Fibroblast of the aortic adventitia (primary cell): ENCODE results near the gene ZNF232. TPM values are rescaled to one million over a fixed set of nuclear protein-coding genes. Genes with fewer than 3 reads are reported as not detected.
A peak's percentile ranks its signal among the peaks of the same experiment; 100 is the strongest.
"Not testable (repeated sequence)": the region's sequence is repeated elsewhere in the genome, so short reads cannot be mapped to it uniquely, and the experiment has no call there.

ENCODE experiments used
- DNase-seq: peaks from one replicate; pipeline ENCODE4 v3.0.0-alpha.2; 2010; ENCODE audit warnings: low read depth
- H3K4me3 ChIP-seq: 2 replicates; pipeline ENCODE4 v1.5.1; 2011; ENCODE audit warnings: low read depth, mild to moderate bottlenecking, control low read depth, low read length, moderate library complexity
- total RNA-seq: library from RNA; depleted of rRNA; stranded (reverse); fragments of >200 nt; gene quantifications from 2 replicates; pipeline ENCODE4 v1.2.3, GENCODE V29; 2012; ENCODE audit warnings: low replicate concordance
- TF ChIP-seq, protein P1 (sequence below): IDR thresholded peaks from 2 replicates; pipeline ENCODE4 v1.5.1; 2011; ENCODE audit warnings: mild to moderate bottlenecking, low read length, control low read depth, inconsistent platforms; ENCODE audit not compliant: insufficient read depth

Gene ZNF232
- 4.5 and 6.4 TPM in 2 replicates for total RNA-seq

DNA sequence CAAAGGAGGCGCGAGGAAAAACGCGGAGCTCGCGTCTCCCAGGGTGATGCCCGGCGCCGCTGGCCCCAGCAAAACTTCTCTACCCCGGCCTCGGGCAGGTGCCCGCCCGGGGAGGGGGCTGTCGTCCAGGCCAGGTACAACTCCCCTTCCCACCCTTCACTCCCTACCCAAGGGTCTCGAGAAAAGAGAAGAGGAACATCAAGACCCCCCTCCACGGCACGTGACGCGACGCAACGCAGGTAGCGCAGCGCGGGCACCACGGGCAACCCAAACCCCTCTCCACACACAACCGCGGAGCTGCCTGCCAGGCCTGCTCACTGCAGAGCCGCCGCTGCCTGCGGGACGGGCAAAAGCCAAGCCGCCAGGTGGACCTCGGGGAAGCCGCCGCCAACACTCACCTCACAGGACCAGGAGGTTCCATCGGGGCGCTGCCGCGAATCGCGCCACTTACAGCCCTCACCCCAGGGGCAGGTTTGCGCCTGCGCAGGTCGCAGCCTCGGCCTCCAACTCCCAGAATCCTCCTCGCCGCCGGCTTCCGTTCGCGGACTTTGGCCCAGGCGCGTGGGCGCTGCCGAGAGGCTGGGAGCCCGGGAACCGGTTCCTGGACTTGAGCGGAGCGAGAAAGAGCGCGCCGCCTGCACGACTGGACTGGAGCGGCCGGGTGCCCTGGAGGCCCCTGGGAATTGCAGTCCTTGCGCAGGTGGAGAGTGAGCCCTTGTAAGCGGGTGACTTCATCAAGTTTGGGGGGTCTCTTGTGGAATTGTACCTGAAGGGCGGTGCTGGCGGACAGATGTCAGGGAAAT, at the start of gene ZNF232:
Gene ZNF232 (minus strand): TSS at position 477 of the 803 bp plus-strand sequence. CDS start 56 bp downstream, at position 421.
- H3K4me3 ChIP-seq = peak within 1 kb of the TSS; percentile 96
- TF ChIP-seq, protein P1, sequence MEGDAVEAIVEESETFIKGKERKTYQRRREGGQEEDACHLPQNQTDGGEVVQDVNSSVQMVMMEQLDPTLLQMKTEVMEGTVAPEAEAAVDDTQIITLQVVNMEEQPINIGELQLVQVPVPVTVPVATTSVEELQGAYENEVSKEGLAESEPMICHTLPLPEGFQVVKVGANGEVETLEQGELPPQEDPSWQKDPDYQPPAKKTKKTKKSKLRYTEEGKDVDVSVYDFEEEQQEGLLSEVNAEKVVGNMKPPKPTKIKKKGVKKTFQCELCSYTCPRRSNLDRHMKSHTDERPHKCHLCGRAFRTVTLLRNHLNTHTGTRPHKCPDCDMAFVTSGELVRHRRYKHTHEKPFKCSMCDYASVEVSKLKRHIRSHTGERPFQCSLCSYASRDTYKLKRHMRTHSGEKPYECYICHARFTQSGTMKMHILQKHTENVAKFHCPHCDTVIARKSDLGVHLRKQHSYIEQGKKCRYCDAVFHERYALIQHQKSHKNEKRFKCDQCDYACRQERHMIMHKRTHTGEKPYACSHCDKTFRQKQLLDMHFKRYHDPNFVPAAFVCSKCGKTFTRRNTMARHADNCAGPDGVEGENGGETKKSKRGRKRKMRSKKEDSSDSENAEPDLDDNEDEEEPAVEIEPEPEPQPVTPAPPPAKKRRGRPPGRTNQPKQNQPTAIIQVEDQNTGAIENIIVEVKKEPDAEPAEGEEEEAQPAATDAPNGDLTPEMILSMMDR = no peak
- DNase-seq = peak; percentile 89

DNA sequence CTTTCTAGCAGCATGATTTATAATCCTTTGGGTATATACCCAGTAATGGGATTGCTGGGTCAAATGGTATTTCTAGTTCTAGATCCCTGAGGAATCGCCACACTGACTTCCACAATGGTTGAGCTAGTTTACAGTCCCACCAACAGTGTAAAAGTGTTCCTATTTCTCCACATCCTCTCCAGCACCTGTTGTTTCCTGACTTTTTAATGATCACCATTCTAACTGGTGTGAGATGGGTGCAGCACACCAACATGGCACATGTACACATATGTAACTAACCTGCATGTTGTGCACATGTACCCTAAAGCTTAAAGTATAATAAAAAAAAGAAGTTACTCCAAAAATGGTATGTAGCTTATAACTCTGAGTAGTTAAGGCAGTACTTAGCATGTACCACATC, 49.0 kb upstream of the ZNF232 start:
- DNase-seq, H3K4me3 ChIP-seq: not testable (repeated sequence)

DNA sequence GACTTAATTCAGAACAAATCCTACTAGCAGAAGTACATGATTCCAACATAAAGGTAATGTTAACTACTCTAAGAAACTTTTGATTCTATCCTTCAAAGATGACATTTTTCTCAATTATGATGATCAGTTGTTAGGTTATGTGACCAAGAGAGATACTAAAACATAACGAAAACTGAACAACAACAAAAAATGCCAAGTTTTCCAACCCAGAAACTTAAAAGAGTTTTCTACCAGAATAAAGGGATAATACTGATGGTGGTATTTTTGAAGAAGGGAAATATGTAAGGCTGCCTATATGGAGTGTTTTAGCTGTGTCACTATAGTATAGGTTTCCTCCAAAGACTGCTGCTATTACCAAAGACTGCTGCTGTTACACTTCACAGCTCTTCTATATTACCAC, 34.4 kb upstream of the ZNF232 start:
- not testable (repeated sequence) for H3K4me3 ChIP-seq, DNase-seq

DNA sequence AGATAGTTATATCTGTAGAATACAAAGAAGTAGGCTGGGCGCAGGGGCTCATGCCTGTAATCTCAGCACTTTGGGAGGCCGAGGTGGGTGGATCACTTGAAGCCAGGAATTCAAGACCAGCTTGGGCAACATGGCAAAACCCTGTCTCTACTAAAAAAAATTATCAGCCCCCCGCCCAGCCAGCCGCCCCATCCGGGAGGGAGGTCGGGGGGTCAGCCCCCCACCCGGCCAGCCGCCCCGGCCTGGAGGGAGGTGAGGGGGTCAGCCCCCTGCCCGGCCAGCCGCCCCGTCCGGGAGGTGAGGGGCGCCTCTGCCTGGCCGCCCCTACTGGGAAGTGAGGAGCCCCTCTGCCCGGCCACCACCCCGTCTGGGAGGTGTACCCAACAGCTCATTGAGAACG, 31.2 kb upstream of the ZNF232 start:
- DNase-seq, H3K4me3 ChIP-seq: not testable (repeated sequence)

DNA sequence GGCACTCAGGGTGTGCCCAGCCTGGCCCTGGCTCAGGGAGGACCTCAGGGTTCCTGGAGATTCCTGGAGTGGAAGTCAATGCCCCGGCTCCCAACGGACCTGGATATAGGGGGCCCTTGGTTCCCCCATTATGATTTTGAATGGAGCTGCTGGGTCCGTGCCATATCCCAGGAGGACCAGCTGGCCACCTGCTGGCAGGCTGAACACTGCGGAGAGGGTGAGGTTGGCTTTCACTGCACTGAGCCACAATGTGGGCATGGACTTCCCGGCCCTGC, 27.7 kb upstream of the ZNF232 start:
- no peak for DNase-seq
- H3K4me3 ChIP-seq = no peak overlapping the region
- TF ChIP-seq, protein P1 = no peak

DNA sequence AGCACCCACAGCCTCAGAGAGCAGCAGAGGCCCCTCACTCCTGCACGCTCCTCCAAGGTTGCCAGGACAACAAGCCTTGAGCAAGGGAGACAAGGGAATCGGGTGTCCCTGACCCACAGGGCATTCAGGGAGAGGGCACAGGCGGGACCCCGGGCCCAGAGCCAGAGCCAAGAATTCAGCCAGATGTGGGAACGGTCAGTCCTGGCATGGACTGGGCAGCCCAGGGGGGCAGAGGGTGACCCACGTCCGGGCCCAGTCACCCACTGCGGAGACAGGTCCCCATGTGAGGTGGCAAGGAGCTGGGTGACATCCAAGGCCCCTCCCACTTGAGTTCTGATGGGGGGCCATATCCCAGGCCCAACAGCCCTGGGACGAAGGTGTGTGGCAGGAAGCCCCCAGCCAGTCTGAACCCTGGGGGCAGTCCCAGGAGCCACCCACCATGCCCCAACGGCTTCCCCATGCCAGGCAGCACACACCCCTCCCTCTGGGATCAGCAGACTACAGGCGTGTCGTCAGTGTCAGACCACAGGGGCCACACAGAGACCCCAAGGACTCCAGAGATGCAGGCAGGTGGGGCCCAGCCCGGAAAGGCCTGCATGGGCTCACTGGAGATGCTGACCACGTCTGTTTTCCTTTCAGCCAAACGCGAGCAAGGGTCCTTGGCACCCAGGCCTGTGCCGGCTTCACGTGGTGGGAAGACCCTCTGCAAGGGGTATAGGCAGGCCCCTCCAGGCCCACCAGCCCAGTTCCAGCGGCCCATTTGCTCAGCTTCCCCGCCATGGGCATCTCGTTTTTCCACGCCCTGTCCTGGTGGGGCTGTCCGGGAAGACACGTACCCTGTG, 27.2 kb upstream of the ZNF232 start:
- no peak overlapping the region for H3K4me3 ChIP-seq
- TF ChIP-seq, protein P1 = no peak
- DNase-seq = no peak

DNA sequence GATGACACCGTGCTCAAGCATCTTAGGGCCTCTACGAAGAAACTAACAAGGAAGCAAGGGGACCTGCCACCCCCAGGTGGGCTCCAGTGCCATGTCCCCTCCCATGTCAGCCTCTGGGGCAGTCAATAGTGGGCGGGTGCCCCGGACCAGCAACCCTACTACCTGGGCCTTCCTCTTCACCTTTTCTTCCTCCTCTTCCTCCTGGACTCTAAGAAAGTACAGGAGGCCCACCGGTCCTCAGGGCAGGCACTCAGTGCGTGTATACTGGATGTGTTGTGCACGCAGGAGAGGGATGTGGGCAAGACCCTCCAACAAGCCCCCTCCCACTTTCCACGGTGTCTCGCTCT, 26.5 kb upstream of the ZNF232 start:
- H3K4me3 ChIP-seq, DNase-seq: not testable (repeated sequence)

DNA sequence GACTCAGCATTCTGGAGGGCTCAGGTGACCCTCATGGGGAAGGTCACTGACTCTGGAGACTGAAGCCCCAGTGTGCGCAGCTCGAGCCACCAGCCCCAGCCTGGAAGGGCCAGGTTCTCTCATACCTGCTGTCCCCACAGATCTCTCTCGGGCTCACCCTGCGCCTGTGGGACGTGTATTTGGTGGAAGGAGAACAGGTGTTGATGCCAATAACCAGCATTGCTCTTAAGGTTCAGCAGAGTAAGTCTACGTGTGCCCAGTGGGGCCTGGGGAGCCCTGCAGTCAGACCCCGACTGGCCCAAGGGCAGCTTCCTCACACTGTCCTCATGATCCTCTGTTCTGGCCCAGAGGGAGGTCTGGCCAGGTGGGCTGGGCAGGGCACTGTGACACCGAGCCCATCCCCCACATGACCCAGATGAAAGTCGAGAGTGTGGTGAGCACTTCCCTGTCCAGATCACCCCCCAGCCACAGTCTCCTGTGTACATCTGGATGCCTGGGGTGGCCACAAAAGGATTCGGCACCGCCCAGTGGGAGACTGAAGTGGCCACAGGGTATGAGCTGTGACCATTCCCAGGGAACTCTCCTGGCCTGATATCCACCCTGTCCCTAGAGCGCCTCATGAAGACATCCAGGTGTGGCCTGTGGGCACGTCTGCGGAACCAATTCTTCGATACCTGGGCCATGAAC, 26.0 kb upstream of the ZNF232 start:
- not testable (repeated sequence) for H3K4me3 ChIP-seq, DNase-seq

DNA sequence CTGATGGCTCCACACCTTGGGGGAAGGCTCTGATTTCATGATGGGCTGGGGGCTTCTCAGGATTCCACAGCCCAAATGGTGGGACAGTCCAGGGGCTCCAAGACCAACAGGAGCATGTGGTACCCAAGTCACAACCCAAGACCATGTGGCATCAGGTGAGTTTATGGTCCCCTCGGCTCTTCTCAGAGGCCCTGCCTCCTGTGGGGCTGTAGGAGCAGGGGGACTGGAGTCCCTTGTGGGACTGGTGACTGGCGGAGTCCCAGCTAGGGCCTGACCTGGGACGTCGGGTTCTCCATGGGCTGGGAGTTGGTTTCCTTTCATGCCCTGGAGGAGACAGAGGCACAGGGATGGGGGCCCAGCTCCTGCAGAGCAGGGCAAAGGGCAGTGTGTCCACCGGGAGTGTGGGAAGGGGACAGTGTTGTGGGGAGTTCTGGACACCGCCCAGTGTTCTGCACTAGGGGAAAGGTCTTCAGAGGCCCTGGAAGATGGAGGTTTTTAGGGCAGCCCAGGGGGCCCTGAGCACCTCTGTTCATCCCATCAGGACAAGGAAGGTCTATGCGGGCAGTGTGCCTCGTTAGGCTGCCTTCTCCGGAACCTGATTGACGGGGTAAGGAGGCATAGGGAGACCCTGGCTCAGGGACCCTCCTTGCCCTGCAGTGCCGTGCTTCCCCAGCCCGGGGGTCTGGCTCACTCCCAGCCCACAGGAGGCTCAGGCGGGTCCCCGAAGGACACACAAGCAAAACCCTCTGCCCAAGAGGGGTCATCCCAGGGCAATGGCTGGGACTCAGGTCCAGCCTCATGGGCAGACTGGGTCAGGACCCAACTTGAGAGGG, 25.1 kb upstream of the ZNF232 start:
- not testable (repeated sequence) for DNase-seq, H3K4me3 ChIP-seq
